Activated naive CD4-positive, alpha-beta T cell treated with anti-CD3 and anti-CD28 coated beads, Interleukin-2, amount 10 ng/mL, durations not matched to agents 7 days and 5 days (primary cell): ENCODE measurements around the gene LRWD1.
A peak's percentile ranks its signal among the peaks of the same experiment; 100 is the strongest.
"Not testable (repeated sequence)": the region's sequence is repeated elsewhere in the genome, so short reads cannot be mapped to it uniquely, and the experiment has no call there.

Experiments
- CTCF ChIA-PET: fragments of 350-600 bp; sonication (Branson Sonifier 250); formaldehyde crosslinking; loops from one replicate; lab custom pipeline; 2021; ENCODE audit warnings: antibody characterized with exemption; lab: Charles Lee
- DNase-seq: peaks from one replicate; pipeline ENCODE4 v3.0.0-alpha.2; 2020
- H3K27ac Mint-ChIP-seq: one replicate; pipeline ENCODE4 v1.8.0; 2021; ENCODE audit warnings: mild to moderate bottlenecking, moderate library complexity, mixed read lengths
- H3K27me3 Mint-ChIP-seq: one replicate; pipeline ENCODE4 v1.8.0; 2021; ENCODE audit warnings: mild to moderate bottlenecking, mixed read lengths
- H3K36me3 Mint-ChIP-seq: one replicate; pipeline ENCODE4 v1.8.0; 2021; ENCODE audit warnings: mixed read lengths
- H3K4me1 Mint-ChIP-seq: one replicate; pipeline ENCODE4 v1.8.0; 2021; ENCODE audit warnings: mixed read lengths
- H3K4me3 Mint-ChIP-seq: one replicate; pipeline ENCODE4 v1.8.0; 2021; ENCODE audit warnings: mild to moderate bottlenecking, moderate library complexity, mixed read lengths
- H3K9me3 Mint-ChIP-seq: one replicate; pipeline ENCODE4 v1.8.0; 2021; ENCODE audit warnings: mixed read lengths

LRWD1 gene

DNA sequence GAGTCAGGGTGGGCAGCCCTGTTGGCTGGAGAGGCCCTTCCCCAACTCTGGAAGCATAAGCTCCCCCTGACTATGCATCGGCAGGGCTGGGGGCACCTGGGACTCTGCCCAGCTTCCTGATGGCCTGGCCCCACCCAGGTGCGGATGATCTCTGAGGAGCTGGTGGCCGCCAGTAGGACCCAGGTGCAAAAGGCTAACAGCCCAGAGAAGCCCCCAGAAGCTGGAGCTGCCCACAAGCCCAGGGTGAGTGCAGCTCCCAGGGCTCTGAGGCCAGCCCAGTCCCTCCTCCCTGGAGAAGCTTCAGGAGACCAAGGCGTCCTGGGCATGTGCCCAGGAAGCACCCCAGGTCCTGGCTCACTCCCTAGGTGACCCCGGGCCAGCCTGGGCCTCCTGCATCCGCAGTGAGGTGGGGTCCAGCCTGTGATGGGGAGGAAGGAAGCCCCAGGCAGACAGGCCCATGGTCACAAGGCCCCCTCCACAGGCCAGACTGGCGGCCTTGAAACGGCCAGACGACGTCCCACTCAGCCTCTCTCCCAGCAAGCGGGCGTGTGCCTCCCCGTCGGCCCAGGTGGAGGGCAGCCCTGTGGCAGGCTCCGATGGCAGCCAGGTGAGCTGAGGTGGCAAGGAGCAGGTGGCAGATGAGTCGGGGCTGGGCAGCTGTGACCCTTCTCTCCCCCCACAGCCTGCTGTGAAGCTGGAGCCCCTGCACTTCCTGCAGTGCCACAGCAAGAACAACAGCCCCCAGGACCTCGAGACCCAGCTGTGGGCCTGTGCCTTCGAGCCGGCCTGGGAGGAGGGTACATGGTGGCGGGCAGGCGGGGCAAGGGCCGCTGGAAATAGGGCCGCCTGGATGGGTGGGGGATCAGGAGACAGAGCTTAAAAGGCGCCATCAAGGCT lies 3.0 kb downstream of the LRWD1 start:
- no peak for DNase-seq
- peaks cover 1% of the 10 kb centered on the region for H3K36me3 Mint-ChIP-seq
- CTCF ChIA-PET: interaction anchor here (0.7 to 4.0 kb wide), 11 partner anchors 15 to 1093 kb away, joined by 3 to 28 read pairs (median 4); partner anchors contain the start of gene PRKRIP1
- H3K27ac Mint-ChIP-seq: no peak overlapping the region
- peaks cover 26% of the 10 kb centered on the region for H3K4me1 Mint-ChIP-seq
- H3K9me3 Mint-ChIP-seq: no peaks in the 10 kb centered on the region
- H3K27me3 Mint-ChIP-seq: no peaks in the 10 kb centered on the region
- H3K4me3 Mint-ChIP-seq: no peak overlapping the region

DNA sequence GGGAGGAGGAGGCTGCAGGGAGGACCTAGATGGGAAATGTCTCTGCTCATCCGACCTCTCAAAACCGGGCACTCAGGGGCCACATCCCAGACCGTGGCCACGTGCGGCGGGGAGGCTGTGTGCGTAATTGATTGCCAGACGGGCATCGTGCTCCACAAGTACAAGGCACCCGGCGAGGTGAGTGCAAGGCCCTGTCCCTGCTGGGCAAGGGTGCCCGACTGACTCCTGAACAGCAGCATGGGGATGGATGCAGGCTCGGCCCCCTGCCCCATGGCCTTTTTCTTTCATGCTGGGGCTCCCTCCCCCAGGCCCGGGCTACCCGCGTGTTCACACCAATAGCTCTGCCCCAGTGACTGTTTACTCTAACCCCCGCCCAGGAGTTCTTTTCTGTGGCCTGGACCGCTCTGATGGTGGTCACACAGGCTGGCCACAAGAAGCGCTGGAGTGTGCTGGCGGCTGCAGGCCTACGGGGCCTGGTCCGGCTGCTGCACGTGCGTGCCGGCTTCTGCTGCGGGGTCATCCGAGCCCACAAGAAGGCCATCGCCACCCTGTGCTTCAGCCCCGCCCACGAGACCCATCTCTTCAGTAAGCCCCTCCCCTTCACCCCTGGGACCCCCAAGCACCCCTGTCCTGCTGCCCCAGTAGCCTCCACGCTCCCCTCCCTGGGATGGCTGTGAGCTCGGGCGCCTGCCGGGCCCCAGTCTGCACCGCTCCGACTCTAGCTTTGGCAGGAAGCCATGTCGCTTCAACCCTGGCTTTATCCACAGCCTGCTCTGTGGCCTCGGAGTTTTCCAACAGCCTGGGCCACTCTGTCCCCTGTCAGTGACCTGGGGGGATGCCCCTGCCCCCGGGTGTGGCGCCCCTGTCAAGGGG lies 3.9 kb downstream of the LRWD1 start:
- H3K27ac Mint-ChIP-seq: no peak overlapping the region

DNA sequence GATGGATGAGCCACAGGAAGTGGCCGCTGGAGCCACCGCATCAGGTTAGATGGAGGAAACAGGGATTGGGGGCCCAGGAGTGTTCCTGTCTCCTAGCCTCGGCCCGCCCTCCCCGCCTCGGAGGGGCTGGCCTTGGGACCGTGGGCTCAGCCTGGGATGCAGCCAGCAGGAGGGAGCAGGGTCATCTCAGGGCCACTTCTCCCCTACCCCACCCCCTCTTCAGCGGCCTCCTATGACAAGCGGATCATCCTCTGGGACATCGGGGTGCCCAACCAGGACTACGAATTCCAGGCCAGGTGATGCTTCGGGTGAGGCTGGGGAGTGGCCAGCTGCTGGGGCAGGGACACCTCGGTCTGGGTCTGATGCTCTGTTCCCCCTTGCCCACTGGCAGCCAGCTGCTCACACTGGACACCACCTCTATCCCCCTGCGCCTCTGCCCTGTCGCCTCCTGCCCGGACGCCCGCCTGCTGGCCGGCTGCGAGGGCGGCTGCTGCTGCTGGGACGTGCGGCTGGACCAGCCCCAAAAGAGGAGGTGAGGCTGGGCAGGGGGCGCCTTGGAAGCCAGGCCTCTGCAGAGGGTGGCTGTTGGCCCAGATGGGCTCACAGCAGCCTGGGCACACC lies 4.7 kb downstream of the LRWD1 start:
- Mint-ChIP-seq H3K27ac (no peak overlapping the region), H3K27me3 (no peaks in the 10 kb centered on the region)
- CTCF ChIA-PET: interaction anchor here (1.2 kb wide), 1 partner anchor 57 kb away, joined by 4 read pairs; no protein-coding TSS in a partner anchor

More for the DNA sequence above, 3.9 kb downstream of the LRWD1 start:
- CTCF ChIA-PET: interaction anchor here (0.7 to 4.0 kb wide), 2 partner anchors 56 to 64 kb away, joined by 3 to 28 read pairs; no protein-coding TSS in a partner anchor
- Mint-ChIP-seq H3K9me3 (no peaks in the 10 kb centered on the region), H3K36me3 (peaks cover 1% of the 10 kb centered on the region), H3K4me3 (no peak overlapping the region), H3K27me3 (no peaks in the 10 kb centered on the region), H3K4me1 (peaks cover 21% of the 10 kb centered on the region)
- DNase-seq: no peak

DNA sequence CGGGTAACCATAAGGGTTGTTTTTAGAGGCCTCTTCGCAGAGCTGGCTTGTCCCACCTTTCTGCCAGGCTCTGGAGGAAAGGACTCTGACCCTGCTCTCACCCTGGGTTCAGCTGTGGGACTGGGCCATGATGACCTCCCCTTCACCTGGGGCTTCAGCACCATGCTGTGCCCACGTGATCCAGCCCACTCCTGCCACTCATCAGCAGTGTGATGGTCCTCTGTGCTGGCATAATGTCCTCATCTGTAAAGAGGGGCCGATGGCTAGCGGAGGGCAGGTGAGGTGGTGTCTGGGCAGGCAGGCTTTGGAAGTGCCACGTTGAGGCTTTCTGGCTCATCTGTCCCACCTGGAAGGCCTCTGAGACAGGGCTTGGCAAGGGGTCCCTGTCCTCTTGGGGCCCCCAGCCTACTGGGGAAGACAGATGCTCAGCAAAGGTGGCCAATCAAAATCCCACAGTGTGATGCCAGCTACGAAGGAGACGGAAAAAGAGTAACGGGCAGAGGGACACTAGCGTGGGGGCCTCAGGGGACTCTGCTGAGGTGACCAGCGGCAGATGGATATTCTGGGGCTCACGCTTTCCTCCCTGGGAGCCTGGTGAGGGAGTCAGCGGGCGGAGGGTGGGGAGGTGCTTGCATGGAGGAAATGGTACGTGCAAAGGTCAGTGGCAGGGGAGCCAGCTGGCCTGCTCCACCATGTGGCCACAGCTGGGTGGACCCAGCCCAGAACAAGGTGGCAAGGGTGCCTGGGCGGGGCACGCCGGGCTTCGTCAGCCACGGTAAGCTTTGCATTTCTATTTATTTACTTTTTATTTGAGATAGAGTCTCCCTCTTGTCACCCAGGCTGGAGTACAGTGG lies 5.4 kb downstream of the LRWD1 start:
- no peak overlapping the region for H3K27ac Mint-ChIP-seq
- H3K4me3 Mint-ChIP-seq: no peak overlapping the region
- CTCF ChIA-PET: interaction anchor here (1.2 to 1.4 kb wide), 2 partner anchors 58 to 63 kb away, joined by 4 read pairs; no protein-coding TSS in a partner anchor
- no peaks in the 10 kb centered on the region for H3K27me3 Mint-ChIP-seq
- H3K36me3 Mint-ChIP-seq: peaks cover 1% of the 10 kb centered on the region
- H3K4me1 Mint-ChIP-seq: peaks cover 14% of the 10 kb centered on the region
- DNase-seq: no peak
- no peaks in the 10 kb centered on the region for H3K9me3 Mint-ChIP-seq

More for the DNA sequence above, 4.7 kb downstream of the LRWD1 start:
- peaks cover 14% of the 10 kb centered on the region for H3K4me1 Mint-ChIP-seq
- peak; percentile 17 for DNase-seq
- H3K36me3 Mint-ChIP-seq: peaks cover 1% of the 10 kb centered on the region
- H3K4me3 Mint-ChIP-seq: no peak overlapping the region
- no peaks in the 10 kb centered on the region for H3K9me3 Mint-ChIP-seq

DNA sequence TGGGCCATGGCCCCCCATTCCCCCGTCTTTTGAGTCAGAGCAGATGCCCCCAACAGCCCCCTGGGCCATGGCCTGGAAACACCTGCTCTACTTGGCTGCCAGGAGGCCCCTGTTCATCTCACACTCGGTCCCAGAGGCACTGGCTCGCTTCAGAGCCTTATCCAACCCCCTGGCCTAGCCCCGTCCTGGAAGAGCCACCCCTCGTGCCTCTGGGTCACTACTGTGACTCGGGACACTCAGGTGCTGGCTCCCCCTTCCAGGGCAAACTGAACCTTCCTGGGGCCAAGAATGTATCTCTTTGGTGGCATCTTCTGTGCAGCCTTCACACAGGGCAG lies 7.0 kb downstream of the LRWD1 start:
- no peak overlapping the region for H3K27ac Mint-ChIP-seq
- CTCF ChIA-PET: interaction anchor here (1.4 kb wide), 1 partner anchor 64 kb away, joined by 4 read pairs; no protein-coding TSS in a partner anchor
- H3K9me3 Mint-ChIP-seq: no peaks in the 10 kb centered on the region

DNA sequence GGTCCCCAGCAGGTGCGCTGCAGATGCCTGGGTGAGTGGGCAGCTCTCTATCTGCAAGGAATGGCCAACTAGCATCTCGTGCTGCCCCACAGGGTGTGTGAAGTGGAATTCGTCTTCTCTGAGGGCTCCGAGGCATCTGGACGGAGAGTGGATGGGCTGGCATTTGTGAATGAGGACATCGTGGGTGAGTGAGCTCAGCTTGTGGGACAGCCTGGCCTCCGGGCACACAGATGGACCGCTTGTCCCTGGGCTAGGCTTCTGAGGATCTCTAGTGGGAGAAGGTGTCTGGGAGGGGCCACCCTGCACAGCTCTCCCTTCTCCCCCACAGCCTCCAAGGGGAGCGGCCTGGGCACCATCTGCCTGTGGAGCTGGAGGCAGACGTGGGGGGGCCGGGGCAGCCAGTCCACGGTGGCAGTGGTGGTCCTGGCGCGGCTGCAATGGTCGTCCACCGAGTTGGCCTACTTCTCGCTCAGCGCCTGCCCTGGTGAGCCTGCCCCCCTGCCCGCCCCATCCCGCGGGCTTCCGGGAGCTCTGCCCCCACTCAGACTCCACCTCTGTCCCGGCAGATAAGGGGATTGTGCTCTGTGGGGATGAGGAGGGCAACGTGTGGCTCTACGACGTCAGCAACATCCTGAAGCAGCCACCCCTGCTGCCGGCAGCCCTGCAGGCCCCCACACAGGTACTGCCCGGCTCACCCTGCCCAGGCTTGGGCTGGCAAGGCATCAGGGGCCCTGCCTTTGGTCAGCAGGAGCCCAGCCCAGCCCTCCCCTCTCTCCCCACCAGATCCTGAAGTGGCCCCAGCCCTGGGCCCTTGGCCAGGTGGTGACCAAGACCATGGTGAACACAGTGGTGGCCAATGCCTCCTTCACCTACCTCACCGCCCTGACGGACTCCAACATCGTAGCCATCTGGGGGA lies 7.6 kb downstream of the LRWD1 start:
- no peak overlapping the region for H3K27ac Mint-ChIP-seq
- no peaks in the 10 kb centered on the region for H3K9me3 Mint-ChIP-seq
- H3K27me3 Mint-ChIP-seq: no peaks in the 10 kb centered on the region
- H3K4me3 Mint-ChIP-seq: no peak overlapping the region
- CTCF ChIA-PET: no interaction called here
- no peaks in the 10 kb centered on the region for H3K4me1 Mint-ChIP-seq
- DNase-seq: no peak
- no peaks in the 10 kb centered on the region for H3K36me3 Mint-ChIP-seq

More for the DNA sequence above, 7.0 kb downstream of the LRWD1 start:
- Mint-ChIP-seq H3K4me1 (peaks cover 5% of the 10 kb centered on the region), H3K27me3 (no peaks in the 10 kb centered on the region), H3K4me3 (no peak overlapping the region), H3K36me3 (peaks cover 1% of the 10 kb centered on the region)
- no peak for DNase-seq

DNA sequence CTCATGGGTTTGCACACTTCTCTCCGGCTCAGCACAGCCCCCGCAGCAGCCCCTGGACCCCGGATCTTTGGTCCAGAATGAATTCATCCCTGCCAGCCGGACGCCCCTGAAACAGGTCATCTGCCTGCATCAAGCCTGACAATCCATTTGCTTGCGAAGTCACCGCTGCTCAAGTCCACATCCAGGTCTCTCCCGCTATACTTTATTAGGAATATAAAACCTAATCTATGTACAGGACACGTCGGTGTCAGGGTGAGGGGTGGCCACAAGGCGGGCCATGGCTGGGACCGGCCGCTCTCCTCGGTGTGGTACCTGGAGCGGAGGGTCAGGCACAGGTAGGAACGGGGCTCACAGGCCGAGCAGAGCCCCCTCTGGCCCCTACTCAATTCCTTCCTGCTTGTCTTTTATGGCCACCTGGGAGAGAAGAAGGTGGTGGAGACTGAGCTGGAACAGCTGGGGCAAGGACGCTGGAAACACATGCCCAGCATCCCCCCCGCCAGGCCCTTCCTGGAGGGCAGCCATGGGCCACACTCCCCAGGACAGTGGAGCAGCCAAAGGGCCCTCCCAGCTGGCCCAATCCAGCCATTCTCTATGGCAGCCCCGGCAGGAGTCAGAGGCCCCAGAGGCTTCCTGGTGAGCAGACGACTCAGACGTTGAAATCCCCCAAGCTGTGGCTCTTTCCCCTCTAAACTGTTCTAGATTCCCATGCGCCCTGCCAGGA lies 8.6 kb downstream of the LRWD1 start:
- no peaks in the 10 kb centered on the region for H3K4me1 Mint-ChIP-seq
- H3K4me3 Mint-ChIP-seq: no peak overlapping the region
- DNase-seq: peak; percentile 19
- H3K27ac Mint-ChIP-seq: no peak overlapping the region
- H3K27me3 Mint-ChIP-seq: no peaks in the 10 kb centered on the region
- no peaks in the 10 kb centered on the region for H3K36me3 Mint-ChIP-seq
- H3K9me3 Mint-ChIP-seq: no peaks in the 10 kb centered on the region
- CTCF ChIA-PET: no interaction called here

DNA sequence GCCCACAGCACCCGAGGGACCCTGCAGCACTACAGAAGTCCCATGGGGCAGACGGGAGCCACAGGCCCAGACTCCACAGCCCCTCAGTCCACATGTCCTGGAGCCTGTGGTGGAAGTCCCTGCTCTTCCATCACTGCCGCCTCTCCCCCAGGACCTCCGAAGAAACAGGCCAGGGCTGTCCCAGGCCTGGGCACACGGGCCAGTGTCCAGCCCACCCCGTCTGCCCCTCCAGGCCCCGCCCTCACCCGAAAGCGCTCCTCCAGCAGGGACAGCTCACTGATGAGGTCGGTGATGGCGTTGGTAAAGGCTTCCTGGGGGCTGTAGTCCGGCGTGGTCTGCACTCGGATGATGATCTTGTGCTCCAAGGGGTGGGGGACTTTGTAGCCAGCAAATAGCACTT lies 9.3 kb downstream of the LRWD1 start:
- H3K27ac Mint-ChIP-seq, CTCF ChIA-PET, H3K9me3 Mint-ChIP-seq, H3K4me3 Mint-ChIP-seq, H3K27me3 Mint-ChIP-seq, H3K4me1 Mint-ChIP-seq, H3K36me3 Mint-ChIP-seq: not testable (repeated sequence)
- peak; percentile 5 for DNase-seq

DNA sequence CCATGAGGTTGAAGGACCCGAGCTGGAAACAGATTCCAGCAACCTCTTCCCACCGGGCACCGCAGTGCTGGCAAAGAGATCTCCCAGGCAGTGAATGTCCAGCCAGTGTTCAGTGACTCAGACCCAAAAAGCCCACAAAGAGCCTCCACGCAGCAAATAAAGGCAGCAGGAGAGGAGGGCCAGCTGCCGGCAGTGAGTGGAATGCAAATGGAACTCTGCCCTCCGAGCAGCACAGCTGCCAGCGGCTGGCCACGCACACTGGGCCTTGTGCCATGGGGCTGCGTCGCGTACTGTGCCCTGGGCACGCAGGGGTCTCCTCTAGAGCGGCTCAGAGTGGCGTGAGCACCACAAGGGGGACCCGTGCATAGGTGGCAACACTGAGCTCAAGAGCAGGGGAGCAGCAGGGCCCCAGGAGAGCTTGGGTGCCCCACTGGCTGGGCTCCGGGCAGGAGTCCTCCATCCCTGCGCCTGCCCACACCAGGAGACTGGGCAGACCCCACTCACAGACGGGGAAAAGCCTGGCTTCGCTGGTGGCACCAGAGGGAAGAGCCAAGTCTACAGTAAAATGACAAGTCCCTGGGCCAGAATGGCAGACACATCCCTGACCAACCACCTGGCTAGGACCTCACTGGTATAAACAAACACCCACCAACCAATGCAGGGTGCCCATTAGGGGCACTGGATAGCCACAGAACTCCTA lies 10.1 kb downstream of the LRWD1 start:
- not testable (repeated sequence) for H3K4me1 Mint-ChIP-seq

DNA sequence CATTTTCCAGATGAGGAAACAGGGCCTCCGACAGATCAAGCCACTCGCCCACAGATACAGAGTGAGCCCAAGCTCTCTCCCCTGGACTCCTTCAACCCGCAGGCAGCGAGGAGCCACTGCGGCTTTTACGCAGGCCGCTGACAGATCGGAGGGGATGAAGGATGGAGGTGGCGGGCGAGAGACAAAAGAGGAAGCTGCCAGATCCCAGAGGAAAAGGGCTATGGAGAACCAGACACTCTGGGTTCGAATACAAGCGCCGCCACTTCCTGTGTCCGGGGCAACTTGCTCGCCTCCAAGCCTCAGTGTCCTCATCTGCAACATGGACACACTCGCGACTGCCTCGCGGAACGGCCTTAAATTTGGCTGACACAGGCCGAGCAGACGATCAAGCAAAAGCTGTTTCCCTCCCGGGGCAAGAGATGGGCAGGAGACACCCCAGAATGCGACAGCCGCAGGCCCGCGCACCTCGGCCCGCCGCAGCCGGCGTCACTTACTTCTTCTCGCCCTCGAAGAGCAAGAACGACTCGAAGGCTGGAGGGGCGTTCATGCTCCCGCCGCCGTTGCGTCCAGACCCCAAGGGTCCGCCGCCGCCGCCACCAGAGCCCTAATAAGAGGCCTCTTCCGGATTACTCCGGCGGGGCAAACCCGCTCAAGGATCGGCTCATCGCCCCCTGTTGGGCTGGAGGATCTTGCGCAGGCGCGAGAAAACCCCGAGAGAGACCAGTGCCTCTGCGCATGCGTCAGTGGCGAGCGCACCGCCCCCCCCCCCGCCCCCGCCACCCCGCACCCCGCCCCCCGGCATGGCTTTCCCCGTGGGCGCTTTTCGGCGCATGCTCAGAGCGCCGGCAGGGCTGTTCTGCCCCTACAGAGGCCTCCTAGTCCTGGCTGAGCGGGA lies 13.8 kb downstream of the LRWD1 start, which contains the start of gene POLR2J:
TSS of gene POLR2J (minus strand) at position 609 of the 895 bp plus-strand sequence. CDS start at position 547, 62 bp downstream.
- H3K27ac Mint-ChIP-seq: peak within 1 kb of the TSS; percentile 88
- CTCF ChIA-PET, H3K36me3 Mint-ChIP-seq, H3K9me3 Mint-ChIP-seq, H3K27me3 Mint-ChIP-seq, H3K4me1 Mint-ChIP-seq: not testable (repeated sequence)
- peak; percentile 96 for DNase-seq
- H3K4me3 Mint-ChIP-seq: peak within 1 kb of the TSS; percentile 88

More for the DNA sequence above, 10.1 kb downstream of the LRWD1 start:
- H3K27me3 Mint-ChIP-seq, H3K4me3 Mint-ChIP-seq, H3K36me3 Mint-ChIP-seq, H3K27ac Mint-ChIP-seq, CTCF ChIA-PET, H3K9me3 Mint-ChIP-seq: not testable (repeated sequence)
- DNase-seq: peak; percentile 12

DNA sequence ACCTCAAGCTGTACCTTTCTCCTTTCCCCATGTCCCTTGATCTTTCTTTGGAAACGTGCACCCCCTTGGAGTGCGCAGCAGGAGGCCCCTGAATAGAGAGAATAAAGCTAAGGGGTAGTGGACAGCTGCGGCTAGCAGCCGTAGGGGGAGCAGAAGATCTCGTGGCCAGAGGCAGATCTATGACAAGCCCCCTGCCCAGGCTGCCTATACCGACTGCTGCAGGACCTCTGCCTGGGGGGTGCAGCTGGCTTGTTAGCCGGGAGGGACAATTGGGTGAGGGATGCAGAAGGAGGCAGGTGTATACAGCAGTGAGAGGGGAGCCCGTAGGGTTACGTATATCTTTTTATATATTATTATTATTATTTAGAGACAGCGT lies 14.4 kb downstream of the LRWD1 start:
- H3K36me3 Mint-ChIP-seq, H3K27ac Mint-ChIP-seq, CTCF ChIA-PET, H3K4me3 Mint-ChIP-seq, H3K4me1 Mint-ChIP-seq, H3K27me3 Mint-ChIP-seq, H3K9me3 Mint-ChIP-seq, DNase-seq: not testable (repeated sequence)
